Effector CD8-positive, alpha-beta T cell (primary cell): ENCODE results near the gene PAM.
"Not testable (repeated sequence)": the region's sequence is repeated elsewhere in the genome, so short reads cannot be mapped to it uniquely, and the experiment has no call there.

Experiments
- DNase-seq: peaks from one replicate; lab custom pipeline; 2025; lab: John Stamatoyannopoulos, UW

Gene PAM

DNA sequence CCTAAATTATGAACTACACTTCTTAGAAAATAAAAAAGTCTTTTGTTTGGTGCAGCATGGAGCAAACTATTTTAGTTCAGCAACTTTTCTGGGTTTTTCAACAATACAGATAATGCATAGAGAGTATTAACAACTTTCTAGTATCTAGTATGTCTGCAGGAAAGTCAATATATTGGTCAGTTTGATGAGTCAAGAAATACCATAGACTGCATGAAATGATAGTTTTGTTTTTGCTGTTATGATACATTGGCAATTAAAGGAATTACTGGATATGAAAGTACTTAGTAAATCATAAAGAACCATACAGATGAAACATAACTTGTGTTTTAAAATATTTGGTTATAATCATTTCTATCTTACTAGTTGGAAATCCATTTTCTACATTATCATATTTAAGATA lies 191.3 kb downstream of the PAM start:
- no peak for DNase-seq

DNA sequence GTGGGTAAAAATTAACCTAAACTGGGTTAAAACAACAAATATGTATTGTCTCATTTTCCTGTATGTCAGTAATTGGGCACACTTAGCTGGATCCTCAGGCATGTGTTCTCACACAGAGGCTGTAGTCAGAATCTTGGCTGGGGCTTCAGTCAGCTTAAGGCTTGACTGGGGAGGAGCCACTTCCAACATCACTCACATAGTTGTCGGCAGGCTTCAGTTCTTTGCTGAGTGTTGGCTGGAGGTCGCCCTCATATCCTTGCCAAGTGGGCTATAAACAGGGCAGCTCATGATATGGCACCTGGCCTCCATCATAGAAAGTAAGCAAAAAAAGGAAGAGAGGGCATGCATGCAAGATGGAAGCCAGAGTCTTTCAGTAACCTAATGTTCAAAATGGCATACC lies 191.9 kb downstream of the PAM start:
- DNase-seq, result no peak

DNA sequence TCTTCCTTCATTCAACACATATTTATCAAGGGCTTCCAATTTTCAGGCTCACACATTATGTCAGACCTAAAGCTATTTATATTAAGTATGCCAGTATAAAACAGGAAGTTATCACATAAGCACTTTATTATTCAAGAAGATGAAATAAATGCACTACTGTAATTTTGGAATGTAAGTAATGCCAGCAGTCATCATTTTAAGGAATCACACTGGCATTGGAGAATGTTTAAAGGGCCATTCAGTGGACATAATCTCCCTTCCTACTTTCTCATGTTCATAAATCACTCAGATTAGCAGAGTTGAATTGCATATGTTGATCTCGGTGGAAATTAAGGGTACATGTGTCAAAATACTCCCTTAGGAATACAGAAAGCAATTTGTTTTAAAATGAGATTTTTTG lies 200.4 kb downstream of the PAM start:
- DNase-seq, result no peak

DNA sequence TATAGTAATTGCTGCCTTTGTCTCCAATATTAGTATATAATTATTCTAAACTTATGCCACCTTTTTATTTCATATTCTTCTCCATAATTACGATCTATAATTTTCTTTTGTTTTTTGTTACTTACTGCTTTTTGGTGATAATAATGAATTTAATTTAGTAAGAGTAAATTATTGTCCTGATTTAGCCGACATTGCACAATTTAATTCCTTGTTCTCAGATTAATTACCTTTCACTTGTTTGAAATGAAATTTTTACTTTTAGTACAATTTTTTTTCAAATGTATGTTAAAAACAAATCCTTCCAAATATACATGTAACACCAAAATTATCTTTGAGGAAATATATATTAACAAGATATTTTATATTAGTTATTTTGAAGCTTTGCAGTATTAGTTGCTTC lies 201.5 kb downstream of the PAM start:
- no peak for DNase-seq

DNA sequence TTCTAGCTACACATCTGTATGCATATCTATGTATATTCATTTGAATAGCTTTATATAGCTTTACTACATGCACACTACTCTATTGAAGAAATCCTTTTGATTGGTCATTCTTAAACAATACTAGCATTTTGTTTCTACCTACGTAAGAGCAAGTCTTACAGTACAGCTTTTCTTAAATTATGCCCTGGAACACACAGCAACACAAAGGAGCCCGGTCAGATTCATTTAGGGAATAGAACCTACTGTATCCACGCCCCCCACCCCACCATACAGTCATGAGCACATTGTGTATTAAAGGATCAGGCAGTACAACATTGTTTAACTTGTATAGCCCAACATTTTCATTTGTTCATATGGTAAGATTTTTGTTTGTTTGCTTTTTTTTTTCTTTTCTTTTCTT lies 202.0 kb downstream of the PAM start:
- no peak for DNase-seq

GRCh38 chr5:102958481-102959011 lies 203.4 kb downstream of the PAM start:
- DNase-seq, result no peak

- no peak for DNase-seq
These were observed 203.9 kb downstream of the PAM start for GRCh38 chr5:102959055-102959454.

- DNase-seq, result no peak
These were observed 206.6 kb downstream of the PAM start for GRCh38 chr5:102961671-102962070.

GRCh38 chr5:102965653-102966052 lies 210.5 kb downstream of the PAM start:
- DNase-seq, result no peak

DNA sequence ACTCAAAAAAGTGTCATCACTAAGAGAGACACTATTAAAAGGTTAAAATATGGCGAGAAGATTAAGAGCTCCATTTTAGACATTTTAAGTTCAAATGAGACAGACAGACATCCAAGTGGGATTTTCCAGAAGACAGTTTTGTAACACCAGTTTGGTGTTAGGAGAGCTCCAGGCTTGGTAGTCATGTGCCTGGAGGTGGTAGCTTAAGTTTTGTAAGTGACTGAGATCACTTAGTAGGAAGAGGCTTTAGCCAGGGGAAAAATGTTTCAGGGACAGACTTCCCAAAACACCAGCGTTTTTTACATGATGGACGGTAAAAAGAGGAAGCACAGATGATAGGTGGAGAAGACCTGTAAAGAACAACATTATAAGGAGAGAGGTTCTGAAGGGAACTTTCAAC lies 214.5 kb downstream of the PAM start:
- DNase-seq, result no peak

- DNase-seq, result no peak
These were observed 216.7 kb downstream of the PAM start for GRCh38 chr5:102971676-102972293.

- no peak for DNase-seq
These were observed 219.1 kb downstream of the PAM start for GRCh38 chr5:102974177-102974576.

GRCh38 chr5:102975045-102975444 lies 219.9 kb downstream of the PAM start:
- DNase-seq, result no peak

DNA sequence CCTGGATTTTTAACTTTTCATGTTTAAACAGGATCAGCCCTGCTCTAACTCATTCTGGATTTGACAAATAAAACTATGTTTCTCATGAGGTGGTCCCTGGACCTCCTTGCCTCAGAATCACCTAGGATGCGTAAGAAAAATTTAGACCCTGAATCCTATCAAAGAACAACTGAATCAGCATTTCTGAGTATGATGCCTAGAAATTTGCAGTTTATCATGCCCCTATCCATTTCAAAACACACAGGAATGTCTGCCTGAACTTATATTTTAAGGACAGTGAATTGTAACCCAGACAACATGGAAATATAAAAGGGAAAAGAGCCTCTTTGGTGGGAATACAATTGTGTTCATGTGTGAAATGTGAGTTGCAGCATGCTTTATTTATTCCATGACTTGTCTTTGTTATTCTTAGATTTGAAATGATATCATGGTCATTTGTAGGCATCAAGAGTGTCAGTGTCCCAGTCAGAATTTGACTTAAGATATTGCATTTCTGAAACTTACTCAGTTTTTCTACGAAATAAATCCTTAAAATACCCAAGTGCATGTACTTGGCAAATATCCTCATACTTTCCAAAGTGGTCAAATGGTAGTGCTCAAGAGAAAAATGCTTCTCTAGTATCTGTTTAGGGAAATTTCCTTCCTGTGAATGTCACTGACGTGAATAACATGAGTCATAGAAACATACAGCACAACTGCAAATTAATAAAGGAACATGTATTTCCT lies 220.5 kb downstream of the PAM start:
- DNase-seq, result no peak

GRCh38 chr5:102981957-102982635 lies 227.0 kb downstream of the PAM start:
- DNase-seq, result no peak

DNA sequence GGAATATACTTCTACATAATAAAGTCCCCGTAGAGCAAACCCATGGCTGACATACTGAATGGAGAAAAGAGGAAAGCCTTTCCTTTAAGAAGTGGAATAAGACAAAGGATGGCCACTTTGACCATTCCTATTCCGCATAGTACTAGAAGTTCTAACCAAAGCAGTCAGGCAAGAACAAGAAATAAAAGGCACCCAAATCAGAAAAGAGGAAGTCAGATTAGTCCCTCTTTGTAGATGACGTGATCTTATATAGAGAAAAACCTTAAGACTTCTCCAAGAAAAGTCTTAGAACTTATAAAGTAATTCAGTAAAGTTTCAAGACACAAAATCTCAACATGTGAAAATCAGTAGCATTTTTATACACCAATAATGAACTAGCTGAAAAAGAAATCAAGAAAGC lies 231.0 kb downstream of the PAM start:
- no peak for DNase-seq

DNA sequence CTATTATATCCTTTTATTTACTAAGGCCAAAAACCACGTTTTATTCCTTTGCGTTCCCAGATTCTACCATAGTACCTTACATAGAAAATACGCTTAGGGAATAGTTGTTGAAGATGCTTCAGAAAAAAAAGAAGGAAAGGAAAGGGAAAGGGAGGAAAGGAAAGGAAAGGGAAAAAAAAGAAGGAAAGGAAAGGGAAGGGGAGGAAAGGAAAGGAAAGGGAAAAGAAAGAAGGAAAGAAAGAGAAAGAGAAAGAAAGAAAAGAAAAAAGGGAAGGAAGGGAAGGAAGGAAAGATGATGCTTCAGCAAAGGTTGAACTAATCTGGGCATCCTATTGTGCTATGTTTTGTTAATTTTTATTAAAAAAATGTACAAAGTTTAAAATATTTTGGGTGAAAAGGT lies 233.4 kb downstream of the PAM start:
- DNase-seq, result no peak

DNA sequence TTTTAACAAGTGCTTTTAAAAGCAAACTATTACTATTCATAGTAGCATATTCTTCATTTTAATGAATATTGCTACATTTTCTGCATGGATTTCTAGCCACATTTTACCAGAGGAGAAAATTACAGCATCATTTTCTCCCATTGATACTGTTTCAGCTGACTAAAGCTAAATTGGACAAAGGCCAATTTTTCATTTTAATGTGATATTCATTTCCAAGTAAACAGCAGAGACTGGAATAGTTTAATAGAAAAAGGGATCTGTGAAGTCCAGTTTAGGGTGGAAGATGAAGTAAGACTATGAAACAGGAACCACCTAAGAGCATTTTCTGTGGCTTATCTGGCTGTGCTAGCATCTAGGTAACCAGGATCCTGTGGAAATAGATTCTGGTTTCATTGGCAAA lies 236.7 kb downstream of the PAM start:
- DNase-seq, result no peak

DNA sequence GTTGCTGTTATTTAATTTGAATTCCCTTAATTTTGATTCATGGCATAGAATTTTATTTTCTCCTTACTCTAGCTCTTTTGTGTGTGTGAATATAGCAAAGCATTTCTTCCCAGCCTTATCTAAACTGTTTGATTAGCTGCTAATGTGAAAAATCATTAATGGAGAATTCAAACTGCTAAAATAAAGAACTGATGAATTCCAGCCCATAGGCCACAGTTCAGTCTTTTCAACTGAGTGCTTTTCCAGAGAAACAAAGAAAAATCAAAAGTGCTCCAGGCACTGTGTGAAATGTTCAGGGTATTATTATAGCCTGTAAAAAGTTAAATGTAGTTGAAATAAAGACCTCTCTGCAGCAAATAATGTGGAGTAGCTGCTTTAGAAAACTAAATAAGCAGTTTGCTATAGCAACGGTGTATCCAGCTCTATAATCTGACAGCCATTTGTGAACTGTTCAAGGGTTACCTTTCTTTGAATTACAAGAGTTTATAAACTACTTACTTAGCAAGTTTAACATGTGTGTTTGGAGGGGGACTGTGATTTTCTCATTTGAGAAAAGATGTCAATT lies 241.0 kb downstream of the PAM start:
- DNase-seq, result no peak

GRCh38 chr5:102998224-102998623 lies 243.1 kb downstream of the PAM start:
- no peak for DNase-seq

- no peak for DNase-seq
These were observed 244.1 kb downstream of the PAM start for GRCh38 chr5:102999191-102999590.

DNA sequence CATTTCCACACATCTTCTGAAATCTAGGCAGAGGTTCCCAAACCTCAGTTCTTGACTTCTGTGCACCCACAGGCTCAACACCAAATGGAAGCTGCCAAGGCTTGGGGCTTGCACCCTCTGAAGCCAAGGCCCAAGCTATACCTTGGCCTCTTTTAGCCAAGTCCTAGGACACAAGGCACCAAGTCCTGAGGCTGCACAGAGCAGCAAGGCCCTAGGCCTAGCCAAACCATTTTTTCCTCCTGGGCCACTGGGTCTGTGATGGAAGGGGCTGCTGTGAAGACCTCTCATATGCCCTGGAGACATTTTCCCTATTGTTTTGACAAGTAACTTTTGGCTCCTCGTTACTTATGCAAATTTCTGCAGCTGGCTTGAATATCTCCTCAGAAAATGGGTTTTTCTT lies 244.5 kb downstream of the PAM start:
- not testable (repeated sequence) for DNase-seq

- DNase-seq, result no peak
These were observed 245.0 kb downstream of the PAM start for GRCh38 chr5:103000089-103000488.
